ENCODE results near the gene HS3ST4.
"Not testable (repeated sequence)": the region's sequence is repeated elsewhere in the genome, so short reads cannot be mapped to it uniquely, and the experiment has no call there.

HS3ST4 gene

GRCh38 chr16:25751230-25751835, 59.6 kb downstream of the HS3ST4 start:
- Histone ChIP-seq H3K36me3 (ENCODE audit: control insufficient read depth, insufficient read depth, low read length) (no peaks in the 10 kb centered on the region), H3K4me2 (ENCODE audit: low read length) (no peak overlapping the region), H3K27ac (no peak overlapping the region), H3K79me2 (peaks cover 7% of the 10 kb centered on the region), H3K9ac (no peak overlapping the region), H2AFZ (no peak overlapping the region), H3K4me3 (ENCODE audit: low read depth, low read length) (no peak overlapping the region), H3K27me3 (ENCODE audit: control insufficient read depth, insufficient read depth, low read length) (no peaks in the 10 kb centered on the region), H3K4me1 (no peaks in the 10 kb centered on the region), H3K9me3 (ENCODE audit: control insufficient read depth, low read length) (no peaks in the 10 kb centered on the region)
- no peak for TF ChIP-seq CTCF (IDR thresholded peaks at IDR 0.05)

GRCh38 chr16:25764466-25764865, 72.7 kb downstream of the HS3ST4 start:
- Histone ChIP-seq H2AFZ (no peak overlapping the region), H3K9me3 (ENCODE audit: control insufficient read depth, low read length) (no peaks in the 10 kb centered on the region), H3K4me1 (no peaks in the 10 kb centered on the region), H3K79me2 (peaks cover 13% of the 10 kb centered on the region), H3K4me2 (ENCODE audit: low read length) (no peak overlapping the region), H3K4me3 (ENCODE audit: low read depth, low read length) (no peak overlapping the region), H3K27me3 (ENCODE audit: control insufficient read depth, insufficient read depth, low read length) (no peaks in the 10 kb centered on the region), H3K27ac (no peak overlapping the region), H3K36me3 (ENCODE audit: control insufficient read depth, insufficient read depth, low read length) (no peaks in the 10 kb centered on the region), H3K9ac (no peak overlapping the region)
- no peak for TF ChIP-seq CTCF (IDR thresholded peaks at IDR 0.05)

- no peaks in the 10 kb centered on the region for H3K79me2 ChIP-seq
- H3K4me3 ChIP-seq (ENCODE audit: low read depth, low read length) = no peak overlapping the region
- no peaks in the 10 kb centered on the region for H3K36me3 ChIP-seq (ENCODE audit: control insufficient read depth, insufficient read depth, low read length)
- no peak overlapping the region for H3K9ac ChIP-seq
- no peak overlapping the region for H3K27ac ChIP-seq
- no peak for TF ChIP-seq CTCF (IDR thresholded peaks at IDR 0.05)
- H3K4me2 ChIP-seq (ENCODE audit: low read length) = no peak overlapping the region
- no peaks in the 10 kb centered on the region for H3K9me3 ChIP-seq (ENCODE audit: control insufficient read depth, low read length)
- no peak overlapping the region for H2AFZ ChIP-seq
- H3K4me1 ChIP-seq = no peaks in the 10 kb centered on the region
- H3K27me3 ChIP-seq (ENCODE audit: control insufficient read depth, insufficient read depth, low read length) = no peaks in the 10 kb centered on the region
Measured at GRCh38 chr16:25771216-25771615, 79.5 kb downstream of the HS3ST4 start.

GRCh38 chr16:25771812-25772568, 80.2 kb downstream of the HS3ST4 start:
- H3K4me3 ChIP-seq (ENCODE audit: low read depth, low read length) = no peak overlapping the region
- no peaks in the 10 kb centered on the region for H3K9me3 ChIP-seq (ENCODE audit: control insufficient read depth, low read length)
- no peak overlapping the region for H2AFZ ChIP-seq
- no peak overlapping the region for H3K9ac ChIP-seq
- H3K27me3 ChIP-seq (ENCODE audit: control insufficient read depth, insufficient read depth, low read length) = no peaks in the 10 kb centered on the region
- no peaks in the 10 kb centered on the region for H3K4me1 ChIP-seq
- no peak for TF ChIP-seq CTCF (IDR thresholded peaks at IDR 0.05)
- no peak overlapping the region for H3K4me2 ChIP-seq (ENCODE audit: low read length)
- no peak overlapping the region for H3K27ac ChIP-seq
- no peaks in the 10 kb centered on the region for H3K79me2 ChIP-seq
- H3K36me3 ChIP-seq (ENCODE audit: control insufficient read depth, insufficient read depth, low read length) = no peaks in the 10 kb centered on the region

GRCh38 chr16:25776214-25776613, 84.5 kb downstream of the HS3ST4 start:
- H3K36me3 ChIP-seq (ENCODE audit: control insufficient read depth, insufficient read depth, low read length); H3K4me3 ChIP-seq (ENCODE audit: low read depth, low read length); H3K79me2 ChIP-seq; H3K9ac ChIP-seq; H3K4me2 ChIP-seq (ENCODE audit: low read length); H2AFZ ChIP-seq; H3K27ac ChIP-seq; H3K27me3 ChIP-seq (ENCODE audit: control insufficient read depth, insufficient read depth, low read length); H3K9me3 ChIP-seq (ENCODE audit: control insufficient read depth, low read length); H3K4me1 ChIP-seq: not testable (repeated sequence)
